Occipital lobe (tissue), 2 donors: ENCODE results near the gene NHEJ1. TPM values are rescaled to one million over a fixed set of nuclear protein-coding genes. Genes with fewer than 3 reads are reported as not detected.

Source experiments
- DNase-seq: peaks from one replicate; lab custom pipeline; 2025; lab: John Stamatoyannopoulos, UW
- total RNA-seq: library from RNA; depleted of rRNA; stranded (reverse); fragments of >200 nt; gene quantifications from one replicate; pipeline ENCODE4 v1.2.3, GENCODE V29; 2014

The NHEJ1 gene
- total RNA-seq, 1 donor from 2014 or later = 9.2 TPM

DNA sequence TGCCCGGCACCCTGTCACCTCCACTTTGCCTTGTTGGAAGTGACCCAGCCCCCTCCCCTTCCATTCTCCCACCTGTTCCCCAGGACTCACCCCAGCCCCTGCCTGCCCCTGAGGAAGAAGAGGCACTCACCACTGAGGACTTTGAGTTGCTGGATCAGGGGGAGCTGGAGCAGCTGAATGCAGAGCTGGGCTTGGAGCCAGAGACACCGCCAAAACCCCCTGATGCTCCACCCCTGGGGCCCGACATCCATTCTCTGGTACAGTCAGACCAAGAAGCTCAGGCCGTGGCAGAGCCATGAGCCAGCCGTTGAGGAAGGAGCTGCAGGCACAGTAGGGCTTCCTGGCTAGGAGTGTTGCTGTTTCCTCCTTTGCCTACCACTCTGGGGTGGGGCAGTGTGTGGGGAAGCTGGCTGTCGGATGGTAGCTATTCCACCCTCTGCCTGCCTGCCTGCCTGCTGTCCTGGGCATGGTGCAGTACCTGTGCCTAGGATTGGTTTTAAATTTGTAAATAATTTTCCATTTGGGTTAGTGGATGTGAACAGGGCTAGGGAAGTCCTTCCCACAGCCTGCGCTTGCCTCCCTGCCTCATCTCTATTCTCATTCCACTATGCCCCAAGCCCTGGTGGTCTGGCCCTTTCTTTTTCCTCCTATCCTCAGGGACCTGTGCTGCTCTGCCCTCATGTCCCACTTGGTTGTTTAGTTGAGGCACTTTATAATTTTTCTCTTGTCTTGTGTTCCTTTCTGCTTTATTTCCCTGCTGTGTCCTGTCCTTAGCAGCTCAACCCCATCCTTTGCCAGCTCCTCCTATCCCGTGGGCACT is 21.9 kb upstream of the NHEJ1 start:
- no peak for DNase-seq

DNA sequence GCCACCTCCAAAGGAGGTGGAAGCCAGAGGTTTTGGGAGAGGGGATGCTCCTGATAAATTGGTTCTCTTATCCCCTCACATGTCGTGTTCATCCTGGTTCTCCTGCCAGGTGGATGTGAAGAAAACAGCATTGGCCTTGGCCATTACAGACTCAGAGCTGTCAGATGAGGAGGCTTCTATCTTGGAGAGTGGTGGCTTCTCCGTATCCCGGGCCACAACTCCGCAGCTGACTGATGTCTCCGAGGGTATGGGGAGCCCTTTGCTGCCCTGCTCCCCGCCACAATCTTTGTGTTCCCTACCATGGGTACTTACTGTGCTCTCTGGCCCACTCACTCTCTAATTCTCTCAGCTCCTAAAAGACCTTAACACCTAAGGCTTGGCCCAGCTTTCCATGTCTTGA is 20.9 kb upstream of the NHEJ1 start:
- DNase-seq = no peak

DNA sequence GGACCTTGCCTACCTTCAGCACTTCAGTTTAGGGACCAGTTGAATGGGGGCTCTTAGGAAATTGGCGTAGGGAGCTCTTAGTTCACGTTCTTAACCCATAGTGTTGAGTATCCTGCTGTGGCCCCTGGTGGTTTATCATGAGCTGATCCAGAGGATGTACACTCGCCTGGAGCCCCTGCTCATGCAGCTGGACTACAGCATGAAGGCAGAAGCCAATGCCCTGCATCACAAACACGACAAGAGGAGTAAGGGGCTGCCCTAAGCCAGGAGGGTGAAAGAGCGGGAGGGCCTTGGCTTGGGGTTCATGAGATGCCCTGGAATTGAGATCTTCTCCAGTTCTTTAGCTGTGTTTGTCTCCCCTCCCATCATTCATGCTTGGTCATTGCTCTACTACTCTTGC is 20.3 kb upstream of the NHEJ1 start:
- no peak for DNase-seq

DNA sequence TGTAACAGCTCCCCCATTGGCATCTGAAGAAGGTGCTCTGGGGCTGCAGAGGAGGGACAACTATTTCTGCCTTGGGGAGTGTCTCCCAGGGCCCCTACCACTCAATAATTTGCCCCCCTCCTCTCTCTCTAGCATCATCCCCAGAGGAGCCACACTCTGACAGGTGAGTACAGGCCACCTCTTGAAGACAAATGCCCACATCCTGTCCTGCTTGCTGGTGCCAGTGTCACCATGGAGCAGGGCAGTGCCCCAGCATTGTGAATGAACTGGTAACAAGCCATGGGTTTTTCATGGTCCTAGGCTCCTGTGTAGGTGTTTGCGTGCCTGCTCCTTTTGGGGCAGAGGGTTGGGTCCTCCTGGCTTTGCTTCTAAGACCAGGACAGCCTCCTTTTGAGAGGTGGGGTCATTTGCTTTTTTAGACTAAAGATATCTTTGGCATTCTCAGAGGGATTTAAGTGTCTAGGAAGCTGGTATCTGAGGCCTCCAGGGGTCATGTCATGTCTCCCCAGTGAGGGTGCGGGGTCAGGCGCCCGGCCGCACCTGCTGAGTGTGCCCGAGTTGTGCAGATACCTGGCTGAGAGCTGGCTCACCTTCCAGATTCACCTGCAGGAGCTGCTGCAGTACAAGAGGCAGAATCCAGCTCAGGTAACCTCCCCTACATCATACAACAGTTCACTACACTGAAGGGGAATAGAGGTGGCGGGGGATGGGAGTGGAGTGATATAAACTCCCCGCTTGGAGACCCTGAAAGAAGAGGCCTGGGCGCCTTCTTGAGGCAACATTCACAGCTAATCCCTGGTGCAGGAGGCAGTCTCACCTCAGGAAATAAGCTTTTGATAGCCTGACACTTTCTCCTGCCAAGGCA is 19.2 kb upstream of the NHEJ1 start:
- no peak for DNase-seq

DNA sequence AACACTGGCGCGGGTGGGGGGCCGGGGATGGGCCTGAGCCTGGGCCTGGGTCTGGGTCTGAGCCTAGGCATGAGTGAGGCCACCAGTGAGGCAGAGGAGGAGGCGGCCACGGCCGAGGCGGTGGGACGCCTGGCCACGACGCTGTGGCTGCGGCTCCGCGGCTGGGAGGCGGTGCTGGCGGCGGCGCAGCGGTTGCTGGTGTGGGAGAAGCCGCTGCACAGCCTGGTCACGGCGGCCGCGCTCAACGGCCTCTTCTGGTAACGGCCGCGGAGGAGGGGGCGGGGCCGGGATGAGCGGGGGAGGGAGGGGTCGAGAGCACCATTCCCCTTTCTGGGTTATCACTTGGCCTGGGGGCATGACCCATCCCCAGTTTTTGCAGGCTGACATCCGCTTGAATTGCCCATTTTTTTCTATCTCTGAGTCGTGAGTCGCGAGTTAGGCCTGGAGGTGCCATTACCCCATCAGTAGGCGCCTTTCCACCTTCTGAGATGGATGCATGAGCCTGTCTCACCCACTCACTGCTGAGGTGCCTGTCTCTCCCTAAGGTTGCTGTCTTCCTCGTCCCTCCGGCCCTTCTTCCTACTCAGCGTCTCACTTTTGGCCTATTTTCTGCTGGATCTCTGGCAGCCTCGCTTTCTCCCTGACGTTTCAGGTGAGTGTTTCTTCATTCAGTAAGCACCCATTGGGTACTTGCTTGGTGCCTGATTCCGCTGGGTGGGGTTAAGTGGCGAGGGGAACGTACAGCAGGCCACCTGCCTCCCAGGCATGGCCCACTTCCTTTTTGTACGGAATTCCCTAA is 18.0 kb upstream of the NHEJ1 start:
- DNase-seq = peak; percentile 30

DNA sequence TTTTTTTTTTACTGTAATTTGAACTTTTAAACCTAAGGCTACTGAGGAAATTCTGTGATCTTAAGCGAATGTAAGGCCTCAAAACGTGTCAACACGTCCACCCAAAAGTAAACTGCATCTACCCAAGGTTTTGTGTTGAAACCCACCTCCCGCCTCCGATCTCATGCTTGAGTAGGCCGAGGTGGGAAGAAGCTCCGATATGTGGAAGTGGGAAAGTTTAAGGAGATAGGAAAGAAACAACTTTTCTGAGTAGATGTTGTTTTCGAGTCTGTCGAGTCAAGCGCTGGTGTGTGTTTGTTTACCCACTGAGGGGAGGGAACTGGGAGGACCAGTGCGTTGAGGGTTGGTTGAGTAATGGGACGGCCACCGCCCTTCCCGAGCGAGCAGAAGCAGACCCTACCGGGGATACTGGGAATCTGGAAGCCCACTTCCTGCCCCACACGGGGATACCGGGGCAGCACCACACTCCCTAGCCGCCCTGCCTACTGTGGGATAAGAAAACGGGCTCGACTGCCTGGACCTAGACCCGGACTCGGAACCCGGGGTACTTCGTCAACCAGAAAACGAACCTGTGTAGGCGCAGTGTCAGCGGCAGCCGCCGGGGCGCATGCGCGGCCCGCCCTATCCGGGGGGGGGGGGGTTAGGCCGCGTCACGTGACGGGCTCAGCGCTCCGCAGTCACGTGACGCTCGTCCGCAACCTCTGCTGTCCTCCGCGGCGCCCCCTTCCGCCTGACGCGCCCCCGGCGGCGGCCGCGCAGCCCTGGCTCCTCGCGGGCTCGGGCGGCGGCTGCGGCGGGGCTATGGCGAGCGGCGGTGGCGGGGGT is 17.1 kb upstream of the NHEJ1 start, which contains the start of gene RETREG2:
RETREG2 (plus strand) TSS at position 724 of the 825 bp plus-strand sequence; CDS start at position 802, 78 bp downstream.
- DNase-seq = peak; percentile 72

DNA sequence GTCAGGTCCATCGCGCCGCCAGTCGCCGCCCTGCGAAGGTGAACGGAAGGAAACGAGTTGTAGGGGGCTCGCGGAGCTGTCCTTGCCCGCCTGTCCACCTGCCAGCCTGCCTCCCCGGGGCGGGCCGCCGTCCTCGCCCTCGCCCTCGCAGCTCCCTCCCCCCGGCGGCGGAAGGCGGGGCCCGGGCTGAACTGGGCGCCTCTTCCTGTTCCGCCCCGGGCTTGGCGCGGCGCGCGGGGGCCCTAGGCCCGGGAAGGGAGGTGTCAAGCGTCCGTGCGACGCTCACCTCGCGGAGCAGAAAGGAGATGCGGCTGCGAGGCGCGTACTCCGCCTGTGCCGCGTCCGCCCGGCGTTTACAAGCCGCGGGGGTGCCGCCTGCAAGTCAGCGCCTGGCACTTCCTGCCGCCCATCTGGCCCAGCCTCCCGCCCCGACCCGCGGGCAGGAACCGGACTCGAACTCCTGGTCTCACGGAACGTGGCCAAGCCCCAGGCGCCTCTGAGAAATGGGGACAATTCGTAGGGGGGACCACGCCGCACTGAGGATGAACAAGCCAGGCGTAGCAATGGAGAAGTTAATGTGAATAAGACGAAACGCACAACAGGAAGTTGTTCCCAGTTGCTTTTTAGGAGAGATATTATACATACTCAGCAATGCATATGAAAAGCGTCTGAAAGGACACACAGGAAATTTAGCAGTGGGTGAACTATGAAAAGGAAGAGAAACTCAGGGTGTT is 16.4 kb upstream of the NHEJ1 start, which contains the start of gene CNPPD1:
CNPPD1 (minus strand) TSS at position 108 of the 734 bp plus-strand sequence; CDS start at position 11, 97 bp downstream.
- peak; percentile 62 for DNase-seq

DNA sequence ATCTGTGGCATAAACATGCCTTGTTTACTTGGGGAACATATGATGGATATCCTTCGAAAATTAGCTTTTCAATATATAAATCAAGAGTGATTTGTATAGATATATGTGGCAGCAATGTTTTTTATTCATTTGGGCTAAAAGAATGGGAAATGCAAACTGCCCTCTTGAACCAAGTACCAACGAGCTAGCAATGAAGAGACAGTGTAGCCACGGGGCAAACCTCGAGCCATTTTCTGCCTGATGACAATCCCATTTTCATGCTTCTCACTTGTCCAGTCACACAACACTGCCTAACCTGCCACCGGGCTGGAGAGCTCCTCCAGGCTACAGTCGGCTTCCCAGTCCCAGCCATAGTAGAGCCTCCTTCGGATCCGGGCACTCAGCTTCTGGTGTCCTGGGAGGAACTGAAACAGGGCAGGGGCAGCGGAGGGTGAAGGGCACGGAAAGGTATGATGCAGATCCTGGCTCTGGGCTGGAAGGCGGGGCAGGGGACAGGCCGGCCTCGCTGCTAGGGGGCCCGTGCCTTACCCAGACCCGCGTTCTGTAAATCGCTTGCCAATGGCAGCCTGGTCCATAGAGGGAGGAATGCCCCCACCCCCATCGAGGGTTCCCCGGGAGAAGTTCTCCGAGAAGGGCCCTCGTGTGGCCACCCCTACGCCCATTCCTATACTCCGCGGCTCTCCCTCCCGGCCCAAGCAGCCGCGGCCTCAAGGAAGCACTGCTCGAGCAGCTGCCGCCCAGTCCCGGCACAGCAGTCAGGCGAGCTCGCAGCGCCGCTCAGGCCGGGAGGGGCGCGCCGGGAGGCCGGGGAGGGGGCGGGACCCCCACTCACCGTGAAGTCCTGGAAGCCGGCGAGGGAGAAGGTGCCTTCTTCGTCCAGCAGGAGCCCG is 15.6 kb upstream of the NHEJ1 start:
- DNase-seq = no peak

DNA sequence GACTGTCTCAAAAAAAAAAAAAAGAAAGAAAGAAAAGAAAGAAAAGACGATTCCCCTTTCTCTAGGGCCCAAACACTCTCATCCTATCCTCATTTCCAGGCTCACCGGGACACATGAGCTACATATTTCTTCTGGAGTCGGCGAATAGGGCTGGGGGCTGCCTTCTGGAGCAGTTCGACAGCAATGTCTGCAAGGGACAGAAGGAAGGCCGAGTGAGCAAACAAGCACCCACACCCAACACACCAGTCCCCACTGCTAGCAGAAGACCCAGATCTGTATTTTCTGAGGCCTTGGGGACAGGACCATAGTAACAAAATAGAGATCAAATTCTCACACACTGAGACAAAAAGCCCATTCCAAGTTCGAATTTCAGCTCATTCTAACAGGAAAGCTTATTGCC is 14.9 kb upstream of the NHEJ1 start:
- no peak for DNase-seq

DNA sequence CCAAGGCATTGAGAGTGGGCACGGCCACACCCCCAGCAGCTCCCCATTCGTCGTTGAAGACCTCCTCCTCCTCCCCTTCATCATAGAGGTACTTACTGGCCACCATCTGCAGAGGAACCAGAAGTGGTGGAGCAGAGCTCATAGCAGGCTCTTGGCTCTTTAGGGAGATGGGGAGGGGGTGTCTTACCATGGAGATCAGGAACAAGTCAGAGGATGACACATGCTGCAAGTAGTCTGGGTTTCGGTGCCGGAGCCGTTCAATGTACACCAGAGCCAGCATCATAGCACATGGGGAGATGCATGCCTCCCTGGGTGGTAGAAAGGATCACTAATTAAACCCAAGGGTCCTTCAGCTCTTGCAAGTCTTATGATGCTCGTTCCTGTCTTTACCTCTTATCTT is 14.2 kb upstream of the NHEJ1 start:
- DNase-seq = no peak

DNA sequence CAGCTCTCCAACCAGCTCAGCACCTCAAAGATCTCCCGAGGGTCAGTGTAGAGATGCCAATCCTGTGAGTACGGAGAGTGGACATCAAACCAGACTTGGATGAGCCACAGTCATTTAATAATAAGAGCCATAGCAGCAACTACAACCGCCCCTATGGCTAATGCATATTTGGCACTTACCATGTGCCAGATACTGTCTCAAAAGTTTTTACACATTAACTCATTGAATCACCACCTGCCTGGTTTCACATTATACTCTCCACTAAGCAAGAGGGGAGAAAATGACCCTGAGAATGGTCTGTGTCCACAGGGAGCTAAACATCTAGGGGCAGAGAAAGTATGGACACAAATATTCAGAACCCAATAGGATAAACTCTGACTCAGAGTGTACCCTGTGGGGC is 13.5 kb upstream of the NHEJ1 start:
- DNase-seq = no peak

DNA sequence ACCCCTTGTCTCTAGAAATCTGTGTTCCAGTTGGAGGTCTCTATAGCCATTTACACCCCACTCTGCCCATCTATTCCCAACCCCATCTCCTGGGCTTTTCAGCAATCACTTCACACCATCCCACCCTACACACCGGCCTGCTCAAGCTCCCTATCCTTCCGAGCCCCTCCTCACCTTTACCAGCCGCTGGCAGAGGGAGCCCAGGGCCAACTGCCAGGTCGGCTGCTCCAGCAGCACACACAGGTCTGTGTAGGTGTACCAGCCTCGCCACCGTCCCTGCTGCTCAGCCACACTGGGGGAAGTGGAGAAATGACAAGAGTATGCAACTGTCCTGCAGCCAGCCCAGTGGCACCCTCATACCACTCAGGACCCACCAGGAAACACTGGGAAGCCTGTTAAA is 12.6 kb upstream of the NHEJ1 start:
- DNase-seq = no peak

DNA sequence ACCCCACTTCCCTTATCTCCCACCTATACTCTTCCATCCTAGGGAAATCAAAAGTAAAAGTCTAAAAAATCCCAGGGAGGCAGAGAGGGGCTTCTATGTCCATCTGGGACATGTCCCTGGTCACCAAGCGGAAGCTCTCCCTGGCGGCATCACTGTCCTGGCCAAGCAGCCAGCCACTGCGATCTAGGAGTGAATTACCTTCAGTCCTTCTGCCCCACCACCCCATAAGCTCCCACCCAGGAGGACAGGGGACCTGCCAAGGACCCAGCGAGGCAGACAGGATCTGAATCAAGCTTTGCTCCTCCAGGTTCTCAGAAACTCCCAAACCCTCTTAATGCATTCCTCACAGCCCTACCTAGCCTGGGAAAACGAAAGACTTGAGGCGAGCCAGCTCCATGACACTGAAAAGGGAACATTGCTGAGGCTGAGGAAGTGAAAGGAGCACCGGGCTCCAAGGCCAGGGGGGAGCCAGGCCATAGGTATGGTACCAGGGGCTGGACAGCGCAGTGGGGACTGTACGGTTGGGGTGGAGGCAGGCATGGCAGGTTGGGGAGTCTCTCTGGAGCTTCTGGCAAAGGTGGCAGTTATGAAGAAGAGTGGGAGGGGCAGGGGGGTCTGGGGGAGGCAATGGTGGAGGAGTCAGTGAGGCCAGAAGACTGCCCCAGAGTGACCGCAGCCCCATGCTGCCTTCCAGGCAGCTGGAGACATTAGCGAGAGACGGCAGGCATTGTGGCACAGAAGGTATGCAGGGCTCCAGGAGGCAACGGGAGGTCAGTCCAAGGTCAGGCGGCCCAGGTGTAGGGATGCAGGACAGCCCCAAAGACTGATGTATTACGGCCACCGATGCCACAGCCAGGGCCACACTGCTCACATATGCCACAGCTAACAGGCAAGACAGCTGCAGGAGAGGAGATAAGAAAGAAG is 11.9 kb upstream of the NHEJ1 start:
- DNase-seq = no peak

DNA sequence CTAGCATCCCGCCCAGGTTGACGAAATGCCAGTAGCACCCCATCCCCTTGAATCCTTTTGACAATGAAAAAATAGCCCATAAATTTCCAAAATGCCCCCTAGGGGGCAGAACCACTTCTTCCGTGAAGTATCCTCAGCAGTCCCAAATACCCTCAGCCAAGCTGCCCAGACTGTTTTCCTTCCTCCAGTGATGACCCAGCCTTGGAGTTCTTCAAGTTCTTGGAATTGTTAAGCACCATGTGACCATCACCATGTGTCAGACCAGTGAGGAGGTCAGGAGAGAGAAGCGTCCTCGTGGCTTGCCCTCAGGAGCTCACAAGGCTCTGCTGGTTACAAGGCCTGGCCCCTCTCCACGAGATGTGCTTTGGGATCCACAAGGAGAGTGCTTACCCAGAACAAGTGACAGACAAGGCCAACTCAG is 10.6 kb upstream of the NHEJ1 start:
- DNase-seq = no peak

DNA sequence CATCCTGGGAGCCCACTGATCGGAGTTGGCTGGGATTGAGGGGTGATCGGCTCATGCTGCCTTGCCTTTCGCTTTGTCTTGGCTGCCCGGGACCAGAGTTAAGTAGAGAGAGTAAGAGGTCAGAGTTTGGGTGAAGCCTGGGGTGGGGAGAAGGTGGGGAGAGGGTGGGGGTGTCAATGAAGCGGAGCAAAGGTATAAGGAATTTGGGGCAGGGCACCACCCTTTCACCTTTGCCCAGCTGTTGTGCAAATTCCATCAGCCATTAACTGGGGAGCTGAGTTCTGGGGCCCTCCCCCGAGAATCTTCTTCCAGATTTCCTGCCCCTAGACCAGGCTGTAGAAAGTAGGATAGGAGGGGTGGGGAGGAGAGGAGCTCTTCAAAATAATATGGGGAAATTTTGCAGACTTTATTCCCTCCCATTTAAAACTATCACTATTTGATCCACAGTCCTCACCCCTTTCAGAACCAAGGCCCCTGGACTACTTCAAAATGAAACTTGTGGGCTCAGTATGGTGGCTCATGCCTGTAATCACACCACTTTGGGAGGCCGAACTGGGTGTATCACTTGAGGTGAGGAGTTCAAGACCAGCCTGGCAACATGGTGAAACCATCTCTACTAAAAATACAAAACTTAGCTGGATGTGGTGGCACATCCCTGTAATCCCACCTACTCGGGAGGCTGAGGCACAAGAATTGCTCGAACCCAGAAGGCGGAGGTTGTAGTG is 9.5 kb upstream of the NHEJ1 start, which contains the start of gene SLC23A3:
SLC23A3 (minus strand) TSS at position 100 of the 725 bp plus-strand sequence; CDS start at position 55, 45 bp downstream.
- no peak for DNase-seq

DNA sequence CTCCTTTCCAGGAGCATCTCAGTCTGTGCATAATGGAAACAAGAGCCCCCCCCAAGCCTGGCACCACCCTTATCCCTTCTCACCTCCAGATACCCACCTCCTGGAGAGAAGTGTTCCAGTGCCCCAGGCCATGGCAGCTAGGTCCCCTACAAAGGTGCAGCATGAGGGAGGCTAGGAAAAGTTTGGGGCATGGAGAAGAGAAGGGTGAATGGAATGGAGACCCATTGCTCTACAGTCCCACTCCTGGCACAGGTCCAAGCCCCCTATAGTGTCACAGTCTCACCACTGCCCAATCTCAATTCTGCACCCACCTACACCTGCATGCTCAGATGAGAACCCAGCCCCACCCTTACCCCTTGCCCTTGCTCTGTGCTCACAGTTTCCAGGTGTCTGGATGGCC is 8.3 kb upstream of the NHEJ1 start:
- DNase-seq = no peak

DNA sequence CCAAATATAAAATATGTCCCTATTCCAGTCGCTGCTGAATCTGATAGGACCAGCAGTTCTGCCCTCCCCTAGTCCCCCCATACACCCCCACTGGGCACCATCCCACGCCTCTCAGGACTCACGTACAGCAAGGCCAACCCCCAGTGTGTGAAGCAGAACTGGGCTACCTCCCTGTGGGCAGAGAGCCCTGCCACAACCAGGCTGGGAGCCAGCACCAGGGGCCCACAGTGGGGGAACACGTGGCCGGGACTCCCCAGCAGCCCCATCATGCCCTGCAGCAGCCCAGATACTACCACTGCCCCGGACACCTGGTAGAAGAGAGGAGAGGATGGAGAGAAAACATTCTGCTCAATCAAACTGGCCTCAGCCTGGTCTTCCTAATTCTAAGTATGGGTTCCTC is 7.9 kb upstream of the NHEJ1 start:
- no peak for DNase-seq
